GM12891 (cell line): ENCODE data around the gene BMP6.

Source experiments
- POLR2A ChIP-seq: IDR thresholded peaks from 2 replicates; pipeline ENCODE4 v1.6.1; 2011; ENCODE audit warnings: low read depth, low read length, control low read depth
- POLR2AphosphoS5 ChIP-seq: IDR thresholded peaks from 2 replicates; pipeline ENCODE4 v1.6.1; 2011; ENCODE audit warnings: low read depth, low read length, control low read depth

DNA sequence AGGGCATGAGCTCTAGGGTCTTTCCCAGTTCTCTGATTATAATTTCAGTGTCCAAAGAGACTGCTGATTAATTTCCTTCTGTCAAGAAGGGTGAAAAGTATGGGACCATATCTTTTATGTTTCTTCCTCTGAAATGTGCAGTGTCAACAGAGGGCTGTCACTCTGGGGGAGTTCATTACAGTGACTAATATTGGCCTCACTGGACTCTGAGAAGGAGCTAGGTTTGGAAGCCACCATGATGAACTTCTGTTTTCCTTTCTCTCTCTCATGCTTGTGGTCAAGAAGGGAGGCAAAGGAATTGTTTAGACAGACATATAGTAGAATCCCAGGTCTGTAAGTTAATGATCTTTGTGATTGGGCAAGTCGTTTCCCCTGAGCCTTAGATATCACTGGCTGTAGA lies 41.8 kb upstream of the BMP6 start:
- no peak for TF ChIP-seq POLR2A
- TF ChIP-seq POLR2AphosphoS5: no peak
